Measurements from ENCODE around the gene GFPT1.
"Not testable (repeated sequence)": the region's sequence is repeated elsewhere in the genome, so short reads cannot be mapped to it uniquely, and the experiment has no call there.

The GFPT1 gene

DNA sequence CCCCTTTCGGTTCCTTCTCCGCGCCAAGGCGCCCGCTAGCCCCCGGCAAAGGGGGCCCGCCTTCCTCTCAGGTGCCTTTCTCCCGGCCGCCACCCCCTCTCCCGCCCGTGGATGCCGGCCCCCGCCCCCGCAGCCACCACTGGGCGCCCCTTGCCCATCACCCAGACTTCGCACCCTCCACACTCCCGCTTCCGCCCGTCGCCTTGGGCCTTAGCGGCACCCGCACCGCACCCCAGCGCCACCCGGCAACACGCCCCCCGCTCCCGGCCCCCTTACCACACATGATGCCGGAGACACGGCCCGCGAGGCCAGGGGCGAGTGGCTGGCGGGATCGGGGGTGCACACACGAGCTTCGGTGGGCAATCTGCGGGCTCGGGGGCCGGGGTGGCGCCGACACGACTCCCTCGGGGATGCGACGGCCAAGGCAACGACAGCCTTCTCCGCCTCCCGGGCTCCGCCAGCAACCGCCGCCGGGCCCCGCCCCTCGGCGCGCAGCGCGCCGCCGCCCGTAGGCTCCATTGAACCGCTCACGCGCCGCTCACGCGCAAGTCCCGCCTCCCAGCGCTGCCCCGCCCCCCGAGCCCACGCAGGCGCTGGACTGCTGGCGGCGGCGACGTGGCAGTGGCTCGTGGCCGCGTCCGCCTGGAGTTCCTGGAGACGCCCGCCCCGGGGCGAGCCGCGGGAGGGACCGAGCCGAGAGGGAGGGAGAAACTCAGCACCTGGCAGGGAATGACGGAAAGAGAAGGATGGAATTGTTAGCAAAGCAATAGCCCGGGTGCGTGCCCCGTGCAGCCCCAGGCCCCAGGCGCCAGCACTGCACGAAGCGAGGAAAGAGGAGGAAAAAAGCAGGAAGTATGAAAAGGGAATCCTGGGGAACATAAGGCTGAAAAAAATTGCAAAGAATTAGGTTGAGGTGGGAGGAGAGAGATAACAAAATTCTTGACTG, at the start of gene GFPT1:
Gene GFPT1 (minus strand): TSS at position 439 of the 946 bp plus-strand sequence. CDS start 156 bp downstream, at position 283.
- peak; percentile 83 to 93 (median 87) for DNase-seq (ENCODE audit: low read depth in 2 of 3, low spot score in 1 of 3)

DNA sequence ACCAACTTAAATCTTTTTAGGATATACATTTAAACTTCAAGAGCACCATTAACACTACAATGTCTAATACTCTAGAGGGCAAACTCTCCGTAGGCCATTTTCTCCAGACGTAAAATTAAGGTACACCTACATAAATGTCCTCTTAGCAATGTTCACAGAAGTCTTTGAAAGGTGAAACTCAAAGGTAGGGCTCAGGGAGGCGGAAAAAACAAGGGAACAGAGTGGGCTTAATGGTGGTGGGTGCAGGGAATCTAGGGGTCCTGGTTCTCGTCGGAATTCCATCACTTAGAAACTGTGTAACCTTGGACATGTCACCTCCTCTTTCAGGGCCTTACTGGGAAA, 49.5 kb upstream of the GFPT1 start:
- DNase-seq (ENCODE audit: low read depth in 2 of 3, low spot score in 1 of 3) = no peak

DNA sequence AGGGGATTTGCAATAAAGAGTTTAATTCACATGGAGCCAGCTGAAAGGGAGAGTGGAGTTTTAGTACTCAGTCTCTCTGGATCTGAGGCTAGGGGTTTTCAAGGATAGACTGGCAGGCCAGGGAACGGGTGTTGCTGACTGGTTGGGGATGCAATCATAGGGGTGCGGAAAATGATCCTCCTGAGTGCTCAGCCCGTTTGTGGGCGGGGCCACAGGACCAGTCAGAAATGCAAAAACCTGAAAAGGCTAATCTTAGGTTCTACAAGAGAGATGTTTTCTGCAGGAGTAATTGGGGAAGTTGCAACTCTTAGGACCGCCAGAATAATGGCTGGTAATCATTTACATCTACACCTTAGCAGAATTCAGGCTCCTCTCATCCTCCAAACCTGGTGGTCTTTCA, 47.7 kb upstream of the GFPT1 start:
- DNase-seq (ENCODE audit: low read depth in 2 of 3, low spot score in 1 of 3) = no peak

DNA sequence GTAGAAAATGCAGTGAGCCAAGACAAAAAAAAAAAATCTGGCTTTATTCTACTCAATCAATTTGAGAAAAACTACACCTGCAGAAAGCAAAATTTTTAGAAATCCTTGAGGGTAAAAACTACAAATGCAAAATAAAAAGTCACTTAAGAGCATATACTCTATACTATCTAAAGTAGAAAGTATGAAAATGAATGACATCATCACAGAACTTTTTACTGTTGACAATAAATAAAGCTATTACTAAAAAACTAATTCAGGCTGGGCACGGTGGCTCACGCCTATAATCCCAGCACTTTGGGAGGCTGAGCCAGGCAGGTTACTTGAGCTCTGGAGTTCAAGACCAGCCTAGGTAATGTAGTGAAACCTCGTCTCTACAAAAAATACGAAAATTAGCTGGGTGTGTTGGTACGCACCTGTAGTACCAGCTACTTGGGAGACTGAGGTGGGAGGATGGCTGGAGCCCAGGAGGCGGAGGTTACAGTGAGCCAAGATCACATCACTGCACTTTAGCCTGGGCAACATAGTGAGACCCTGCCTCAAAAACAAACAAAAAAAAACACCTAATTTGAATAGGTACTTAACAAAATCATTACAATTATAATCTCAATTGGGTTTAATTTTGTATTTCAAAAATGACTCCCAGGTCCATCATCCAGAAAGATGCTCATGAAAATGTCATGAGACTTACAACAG, 42.6 kb upstream of the GFPT1 start:
- no peak for DNase-seq (ENCODE audit: low read depth in 2 of 3, low spot score in 1 of 3)

DNA sequence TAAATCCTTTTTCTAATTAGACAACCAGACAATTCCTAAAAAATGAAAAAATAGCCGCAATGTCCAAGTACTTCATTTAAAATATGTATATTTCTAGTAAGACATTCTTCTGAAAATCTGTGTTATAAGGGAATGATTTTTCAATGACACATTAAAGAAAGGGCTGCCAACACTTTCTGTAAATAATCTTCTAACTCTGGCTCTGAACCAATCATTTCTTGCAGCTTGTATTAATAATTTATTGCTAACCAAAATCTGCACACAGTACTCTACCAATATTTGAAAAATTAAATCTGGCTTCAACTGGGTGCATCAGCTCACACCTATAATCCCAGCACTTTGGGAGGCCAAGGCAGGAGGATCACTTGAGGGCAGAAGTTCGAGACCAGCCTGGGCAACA, 42.0 kb upstream of the GFPT1 start:
- no peak for DNase-seq (ENCODE audit: low read depth in 2 of 3, low spot score in 1 of 3)

DNA sequence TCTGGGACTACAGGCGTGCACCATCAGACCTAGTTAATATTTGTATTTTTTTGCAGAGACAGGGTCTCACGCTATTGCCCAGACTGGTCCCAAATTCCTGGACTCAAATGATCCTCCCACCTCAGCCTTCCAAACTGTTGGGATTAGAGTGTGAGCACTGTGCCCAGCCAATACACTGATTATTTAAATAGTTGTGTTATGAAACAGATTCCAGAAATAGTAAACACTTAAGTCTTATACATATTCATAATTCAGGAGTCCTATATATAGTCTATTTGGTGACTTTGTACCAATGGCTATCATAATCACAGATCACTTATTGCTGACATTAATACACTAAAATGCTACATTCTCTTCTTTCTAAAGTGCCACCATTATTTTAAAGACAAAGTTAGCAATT, 37.4 kb upstream of the GFPT1 start:
- DNase-seq (ENCODE audit: low read depth in 2 of 3, low spot score in 1 of 3) = no peak

DNA sequence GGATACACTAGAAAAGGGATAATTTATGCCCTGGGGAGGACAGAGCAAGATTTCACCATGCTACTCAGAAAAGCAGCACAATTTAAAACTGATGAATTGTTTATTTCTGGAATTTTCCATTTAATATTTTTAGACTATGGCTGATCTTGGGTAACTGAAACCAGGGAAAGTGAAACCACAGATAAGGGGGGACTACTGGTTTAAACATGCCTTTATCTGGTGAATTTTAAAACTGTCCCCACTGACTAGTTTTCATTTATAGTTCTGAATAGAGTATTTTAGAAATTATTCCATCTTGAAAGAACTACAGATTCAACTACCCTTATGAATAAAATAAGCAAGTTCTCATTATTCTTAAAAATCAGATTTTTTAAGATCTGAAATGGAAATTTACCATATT, 35.2 kb upstream of the GFPT1 start:
- no peak for DNase-seq (ENCODE audit: low read depth in 2 of 3, low spot score in 1 of 3)

DNA sequence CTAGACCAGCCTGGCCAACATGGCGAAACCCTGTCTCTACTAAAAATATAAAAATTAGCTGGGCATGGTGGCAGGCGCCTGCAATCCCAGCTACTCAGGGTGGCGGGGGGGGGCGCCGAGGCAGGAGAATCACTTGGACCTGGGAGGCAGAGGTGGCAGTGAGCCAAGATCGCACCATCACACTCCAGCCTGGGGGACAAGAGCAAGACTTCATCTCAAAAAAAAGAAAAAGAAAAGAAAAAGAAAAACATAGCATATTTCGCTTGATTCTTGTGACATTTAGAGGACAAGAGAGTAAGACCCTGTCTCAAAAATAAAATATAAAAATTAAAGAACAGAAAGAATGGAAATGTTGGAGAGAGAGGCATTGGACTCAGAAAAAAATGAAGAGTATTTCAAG, 32.1 kb upstream of the GFPT1 start:
- DNase-seq (ENCODE audit: low read depth in 2 of 3, low spot score in 1 of 3) = not testable (repeated sequence)

DNA sequence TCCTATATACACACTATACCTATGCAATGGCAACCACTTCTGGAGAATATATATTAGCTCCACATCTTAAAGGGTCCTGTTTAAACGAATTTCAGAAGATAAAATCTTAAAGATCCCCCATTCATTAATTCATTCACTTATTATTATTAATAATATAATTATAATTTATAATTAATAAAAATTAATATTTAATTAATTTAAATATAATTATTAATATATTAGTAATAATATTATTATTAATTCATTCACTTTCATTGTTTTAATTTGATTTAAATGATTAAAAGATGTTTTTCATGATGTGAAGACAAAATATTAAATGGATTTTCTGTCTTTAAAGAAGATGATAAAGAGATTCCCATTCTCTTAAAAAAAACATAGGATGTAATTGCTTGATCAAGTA, 29.1 kb upstream of the GFPT1 start:
- DNase-seq (ENCODE audit: low read depth in 2 of 3, low spot score in 1 of 3) = no peak

DNA sequence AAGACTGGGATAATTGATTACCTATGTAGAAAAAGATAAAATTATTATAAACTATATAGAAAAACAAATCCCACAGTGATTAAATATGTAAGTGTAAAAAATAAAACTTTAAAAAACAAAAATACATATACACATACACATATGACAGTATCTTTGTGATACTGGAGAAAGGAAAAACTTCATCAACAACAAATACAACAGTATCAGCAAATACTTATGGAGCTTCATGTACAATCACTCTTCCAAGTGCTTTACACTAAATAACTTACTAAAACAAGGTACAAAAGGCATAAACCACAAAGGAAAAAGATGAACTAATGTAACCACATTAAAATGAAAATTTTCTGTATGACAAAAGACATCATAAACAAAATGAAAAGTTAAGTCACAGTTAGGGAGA, 24.1 kb upstream of the GFPT1 start:
- DNase-seq (ENCODE audit: low read depth in 2 of 3, low spot score in 1 of 3) = no peak

DNA sequence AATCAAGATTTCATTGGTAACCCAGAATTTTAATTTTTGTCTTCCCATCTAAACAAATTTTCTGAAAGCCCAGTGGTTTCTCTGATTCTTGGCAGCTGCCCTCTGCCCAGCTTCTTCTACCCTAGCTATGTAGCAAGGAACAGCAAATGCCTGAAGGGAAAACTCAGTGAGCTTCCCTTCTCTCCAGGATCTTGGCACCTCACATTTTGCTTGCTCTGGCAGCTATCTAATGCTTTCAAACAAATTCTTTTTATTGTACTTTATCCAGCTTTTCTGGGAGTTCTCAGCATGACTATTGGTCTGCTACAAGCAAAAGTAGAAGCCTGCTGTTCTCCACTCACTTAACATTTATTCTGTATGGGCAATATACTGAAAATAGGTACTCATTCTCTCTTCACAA, 18.3 kb upstream of the GFPT1 start:
- DNase-seq (ENCODE audit: low read depth in 2 of 3, low spot score in 1 of 3) = no peak

DNA sequence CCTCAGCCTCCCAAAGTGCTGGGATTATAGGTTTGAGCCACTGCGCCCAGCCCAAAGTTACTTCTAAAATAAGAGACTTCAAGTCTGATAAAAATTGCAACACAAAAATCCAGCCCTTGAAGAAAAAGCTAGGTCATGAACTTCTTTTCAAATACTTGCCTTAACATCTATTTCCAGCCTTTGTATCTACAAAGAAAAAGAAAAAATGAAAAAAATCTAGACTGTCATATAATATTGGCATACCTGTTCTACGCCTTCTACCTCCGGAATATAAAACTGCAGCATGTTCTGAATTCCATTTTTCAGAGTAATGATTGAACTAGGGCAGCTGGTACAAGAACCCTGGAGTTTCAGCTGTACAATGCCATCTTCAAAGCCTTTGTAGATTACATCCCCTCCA, 13.1 kb upstream of the GFPT1 start:
- no peak for DNase-seq (ENCODE audit: low read depth in 2 of 3, low spot score in 1 of 3)

DNA sequence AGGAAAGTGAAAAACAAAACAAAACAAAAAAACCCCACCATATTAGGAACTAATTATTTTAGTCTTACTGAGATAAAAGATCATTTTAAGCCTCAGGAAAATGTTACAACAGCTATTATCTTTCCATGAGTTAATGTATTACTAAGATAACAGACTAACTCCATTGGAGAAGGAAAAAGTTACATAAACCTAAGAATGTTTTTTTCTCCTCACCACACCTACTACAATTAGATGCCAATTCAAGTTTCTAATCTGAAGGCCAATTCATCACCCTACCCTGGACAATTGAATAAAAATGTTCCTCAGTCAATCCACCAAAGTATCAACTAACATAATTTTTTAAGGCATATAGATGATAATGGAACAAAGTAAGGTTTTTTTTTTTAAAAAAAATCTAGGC, 10.2 kb upstream of the GFPT1 start:
- no peak for DNase-seq (ENCODE audit: low read depth in 2 of 3, low spot score in 1 of 3)

DNA sequence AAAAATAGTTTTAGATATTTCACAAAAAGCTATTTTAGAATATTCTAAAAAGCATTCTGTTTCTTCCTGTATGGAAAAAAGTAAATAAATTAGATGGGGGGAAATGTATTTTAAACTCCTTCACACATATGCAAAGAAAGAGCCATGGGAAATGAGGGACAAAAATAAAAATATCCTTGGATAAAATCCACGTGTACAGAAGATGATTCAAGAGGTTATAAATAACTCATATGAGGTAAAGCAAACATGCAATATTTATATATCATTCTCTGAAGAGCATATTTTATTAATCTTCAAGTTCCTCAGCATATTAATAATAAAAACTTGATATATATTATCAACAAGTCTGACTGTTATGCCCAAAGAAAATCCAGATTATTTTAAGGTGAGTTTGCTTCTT, 8.8 kb upstream of the GFPT1 start:
- DNase-seq (ENCODE audit: low read depth in 2 of 3, low spot score in 1 of 3) = no peak

DNA sequence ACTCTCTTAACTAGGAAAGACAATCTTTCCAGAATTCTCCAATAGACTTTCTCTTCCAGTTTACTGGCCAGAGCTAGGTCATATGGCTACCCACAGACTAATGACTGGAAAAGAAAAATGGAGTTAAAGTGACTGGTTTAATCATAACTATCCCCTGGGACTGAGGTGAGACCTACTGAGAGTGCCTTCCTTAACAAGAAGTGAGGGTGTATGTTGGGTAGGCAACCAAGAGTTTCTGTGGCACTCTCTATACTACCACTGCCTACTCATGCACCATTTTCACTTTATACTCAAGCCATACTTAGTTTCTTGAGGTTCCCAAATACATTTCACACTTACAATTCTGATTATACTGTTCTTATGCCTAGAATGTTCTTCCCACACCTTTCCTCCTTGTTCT, 6.9 kb upstream of the GFPT1 start:
- DNase-seq (ENCODE audit: low read depth in 2 of 3, low spot score in 1 of 3) = no peak

DNA sequence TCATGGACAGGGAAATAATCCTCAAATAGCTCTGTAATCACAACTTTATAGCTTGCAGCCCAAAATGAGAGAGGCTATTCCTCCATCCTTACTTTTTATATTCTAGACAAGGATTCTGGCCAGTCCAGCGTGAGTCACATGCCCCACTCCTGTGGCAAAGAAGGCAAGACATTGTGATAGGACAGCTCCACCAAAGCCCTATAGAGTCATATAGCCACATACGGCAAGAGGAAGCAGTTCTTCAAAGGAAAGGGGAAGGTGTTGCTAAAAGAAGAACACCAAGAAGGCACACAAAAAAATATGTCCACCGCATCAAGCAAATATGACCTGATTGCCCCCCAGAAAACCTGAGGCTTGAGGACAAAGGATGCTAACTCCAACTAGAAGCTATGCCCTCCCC, 3.4 kb upstream of the GFPT1 start:
- no peak for DNase-seq (ENCODE audit: low read depth in 2 of 3, low spot score in 1 of 3)

DNA sequence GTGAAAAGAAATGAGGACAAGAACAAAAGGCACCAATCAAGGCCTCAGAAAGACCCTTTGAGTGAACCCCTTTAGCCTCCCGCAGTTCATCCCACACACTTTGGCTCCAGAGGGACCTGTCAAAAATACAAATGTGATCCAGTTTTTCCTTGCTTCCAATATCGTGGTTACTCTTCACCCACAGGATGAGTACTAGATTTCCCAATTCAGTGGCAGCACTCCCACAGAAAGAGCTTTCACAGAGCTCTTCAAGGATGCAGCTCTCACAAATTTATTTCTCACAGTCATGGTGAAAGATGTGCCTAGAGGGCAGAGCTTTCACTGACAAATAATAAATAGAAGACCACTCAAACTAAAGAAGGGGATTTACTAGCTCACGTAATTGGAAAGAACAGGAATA, 3.0 kb upstream of the GFPT1 start:
- no peak for DNase-seq (ENCODE audit: low read depth in 2 of 3, low spot score in 1 of 3)

DNA sequence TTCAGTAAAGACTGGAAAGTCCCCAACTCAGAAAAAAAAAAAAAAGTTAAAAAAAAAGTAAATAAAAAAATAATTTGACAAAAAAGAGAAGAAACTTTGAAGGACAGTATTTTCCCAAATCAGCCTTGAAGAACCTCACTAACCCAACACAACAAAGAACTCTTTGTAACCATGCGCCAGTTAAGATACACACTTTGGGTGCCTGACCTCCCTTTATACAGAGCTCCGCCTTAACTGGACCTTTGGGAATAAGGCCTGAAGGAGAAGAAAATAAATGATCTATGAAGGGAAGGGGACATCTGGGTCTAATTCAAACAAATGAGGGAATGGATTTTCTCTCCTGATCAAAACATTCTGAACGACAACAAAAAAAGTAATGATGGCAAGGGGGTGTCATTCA, 2.2 kb upstream of the GFPT1 start:
- DNase-seq (ENCODE audit: low read depth in 2 of 3, low spot score in 1 of 3) = no peak

DNA sequence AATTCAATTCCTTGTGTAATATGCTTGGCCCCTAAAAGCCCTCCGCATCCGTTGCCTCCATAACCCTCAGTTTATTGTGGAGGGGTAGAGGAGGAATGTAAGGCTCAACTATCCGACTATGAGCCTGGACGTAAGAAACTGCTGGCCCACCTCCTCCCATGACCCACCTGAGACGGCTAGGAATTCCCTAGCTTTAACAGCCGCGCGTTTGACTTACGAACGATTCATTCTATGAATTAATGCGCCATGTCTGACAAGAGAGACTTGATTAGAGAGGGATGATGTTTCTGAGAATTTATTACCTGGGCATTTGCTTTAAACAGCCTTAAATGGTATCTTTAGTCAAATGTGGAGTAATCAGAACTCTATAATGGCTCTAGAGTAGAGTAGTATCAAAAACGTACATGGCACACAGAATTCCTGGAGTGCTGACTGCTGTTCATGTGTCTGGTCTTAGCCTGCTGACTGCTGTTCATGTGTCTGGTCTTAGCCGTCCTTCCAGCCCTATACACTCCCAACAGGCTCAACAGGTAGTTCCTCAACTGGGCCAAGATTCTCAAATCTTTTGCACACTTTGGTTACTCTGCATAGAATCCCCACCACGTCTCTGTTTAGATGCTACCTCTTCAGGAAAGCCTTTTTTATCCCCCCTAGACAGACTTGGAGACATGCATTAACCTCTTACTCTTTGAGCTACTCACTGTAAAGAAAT, 899 bp upstream of the GFPT1 start:
- no peak for DNase-seq (ENCODE audit: low read depth in 2 of 3, low spot score in 1 of 3)

DNA sequence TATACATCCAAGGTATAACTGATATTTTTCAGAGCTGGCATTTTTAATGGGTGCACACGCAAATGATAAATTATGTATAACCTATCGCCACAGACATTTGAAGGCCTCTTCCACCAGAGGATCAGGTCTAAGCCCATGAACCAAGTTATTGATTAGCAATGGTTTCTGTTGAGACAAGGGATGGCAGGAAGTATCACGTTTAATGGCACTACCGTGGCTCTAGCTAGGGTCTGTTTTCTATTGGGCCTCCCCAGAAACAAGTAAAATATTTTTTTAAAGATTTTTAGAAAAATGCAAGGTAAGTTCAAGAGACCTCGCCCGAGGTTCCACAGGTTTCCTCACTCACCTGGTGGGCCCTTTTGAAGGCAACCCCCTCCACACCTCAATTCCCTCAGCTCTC, 667 bp downstream of the GFPT1 start:
- no peak for DNase-seq (ENCODE audit: low read depth in 2 of 3, low spot score in 1 of 3)

DNA sequence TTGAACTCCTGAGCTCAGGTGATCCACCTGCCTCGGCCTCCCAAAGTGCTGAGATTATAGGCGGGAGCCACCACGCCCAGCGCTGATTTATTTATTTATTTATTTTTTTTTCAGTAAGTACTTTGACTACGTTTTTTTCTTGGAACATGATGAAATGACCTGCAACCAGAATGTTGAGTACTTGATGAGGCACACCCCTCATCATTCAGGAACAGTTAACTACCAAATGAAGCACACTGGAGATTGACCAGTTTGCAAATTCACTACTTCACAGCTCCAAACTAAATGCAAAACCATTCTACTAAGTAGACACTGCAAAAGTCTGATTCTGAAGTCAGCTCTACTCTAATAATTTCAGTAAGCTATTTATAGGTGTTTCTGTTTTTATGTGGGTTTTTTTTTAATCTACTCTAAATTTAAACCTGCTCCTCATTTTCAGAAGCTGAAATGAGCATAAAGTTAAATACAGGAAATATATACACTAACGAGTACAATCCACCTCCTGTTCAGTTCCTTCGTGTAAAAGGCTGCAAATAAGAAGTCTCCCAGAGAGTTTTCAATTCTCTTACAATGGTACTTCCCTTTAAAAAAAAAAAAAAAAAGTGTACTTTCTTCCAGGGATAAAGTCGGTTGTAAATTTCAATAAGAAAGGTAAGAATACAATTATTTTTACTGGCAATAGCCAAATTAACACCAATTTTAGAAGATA, 1.4 kb downstream of the GFPT1 start:
- no peak for DNase-seq (ENCODE audit: low read depth in 2 of 3, low spot score in 1 of 3)
